Spinal cord (tissue), 10 donors: Measurements from ENCODE around the gene FXYD1. TPM values are rescaled to one million over a fixed set of nuclear protein-coding genes. Genes with fewer than 3 reads are reported as not detected.
"Not testable (repeated sequence)": the region's sequence is repeated elsewhere in the genome, so short reads cannot be mapped to it uniquely, and the experiment has no call there.

ENCODE experiments used
- DNase-seq, 6 donors: peaks; one replicate each; pipeline versions ENCODE4 v3.0.0 to v3.0.0-alpha.2; 2013 to 2015; ENCODE audit warnings: low spot score in 6 of 6, low read depth in 4 of 6
- H3K27ac ChIP-seq: one replicate; pipeline ENCODE4 v1.5.1; 2013; ENCODE audit warnings: low read depth, low read length, control low read depth
- H3K27me3 ChIP-seq: one replicate; pipeline ENCODE4 v1.6.1; 2013; ENCODE audit warnings: low read length; ENCODE audit not compliant: control insufficient read depth, insufficient read depth
- H3K36me3 ChIP-seq: one replicate; pipeline ENCODE4 v1.6.1; 2013; ENCODE audit warnings: low read length; ENCODE audit not compliant: control insufficient read depth, insufficient read depth
- H3K4me1 ChIP-seq: one replicate; pipeline ENCODE4 v1.6.1; 2013; ENCODE audit warnings: low read length; ENCODE audit not compliant: control insufficient read depth, insufficient read depth
- H3K4me3 ChIP-seq: one replicate; pipeline ENCODE4 v1.5.1; 2013; ENCODE audit warnings: low read depth, low read length, control low read depth
- H3K9me3 ChIP-seq: one replicate; pipeline ENCODE4 v1.6.1; 2013; ENCODE audit warnings: low read length; ENCODE audit not compliant: control insufficient read depth, insufficient read depth
- WGBS: methylation state at CpG from one replicate; pipeline ENCODE4 v1.1.5; 2013; ENCODE audit warnings: missing lambda C conversion rate; ENCODE audit not compliant: insufficient coverage; 5-methylcytosine and 5-hydroxymethylcytosine counted together
- polyA plus RNA-seq, 2 donors: library from polyadenylated mRNA; unstranded; fragments of 120-200 nt; gene quantifications; one replicate each; pipeline ENCODE4 v1.2.1, GENCODE V29; 2013; ENCODE audit not compliant: insufficient read length in 2 of 2
- total RNA-seq, 2 donors: library from RNA; depleted of rRNA in 1 of 2; stranded (reverse); fragments of 120-200 nt in 1 of 2; fragments of >200 nt in 1 of 2; gene quantifications; one replicate each; pipeline versions ENCODE4 v1.2.3 to v1.2.4, GENCODE V29; 2013 to 2014
- donor health status: healthy.

FXYD1 gene
- total and polyA plus RNA-seq, 4 donors, result 20.4 to 104 (median 48.1) TPM

GRCh38 chr19:35123573-35123972 is 15.1 kb upstream of the FXYD1 start:
- H3K4me1 ChIP-seq, result peaks cover 56% of the 10 kb centered on the region
- no peaks in the 10 kb centered on the region for H3K27me3 ChIP-seq
- no peak overlapping the region for H3K4me3 ChIP-seq
- no peak for DNase-seq
- no peaks in the 10 kb centered on the region for H3K9me3 ChIP-seq
- peak overlapping the region; percentile 69 for H3K27ac ChIP-seq
- WGBS, result 86% methylated on average over 4 of the region's 5 CpGs
- peaks cover 10% of the 10 kb centered on the region for H3K36me3 ChIP-seq

GRCh38 chr19:35124098-35125060 is 14.2 kb upstream of the FXYD1 start:
- peaks cover 52% of the 10 kb centered on the region for H3K4me1 ChIP-seq
- H3K27me3 ChIP-seq, result no peaks in the 10 kb centered on the region
- H3K4me3 ChIP-seq, result peak overlapping the region; percentile 70
- H3K36me3 ChIP-seq, result peaks cover 10% of the 10 kb centered on the region
- 7% methylated on average over 42 of the region's 42 CpGs for WGBS
- peak in 5 of 6 donors; percentile 84 to 98 (median 90) for DNase-seq
- no peaks in the 10 kb centered on the region for H3K9me3 ChIP-seq
- peak overlapping the region; percentile 82 for H3K27ac ChIP-seq

- WGBS, result 96% methylated on average over 18 of the region's 19 CpGs
- H3K4me1 ChIP-seq, result peaks cover 52% of the 10 kb centered on the region
- H3K27ac ChIP-seq, result peak overlapping the region; percentile 82
- no peaks in the 10 kb centered on the region for H3K27me3 ChIP-seq
- no peak for DNase-seq
- H3K4me3 ChIP-seq, result no peak overlapping the region
- H3K36me3 ChIP-seq, result peaks cover 10% of the 10 kb centered on the region
- no peaks in the 10 kb centered on the region for H3K9me3 ChIP-seq
Observed at GRCh38 chr19:35125270-35125717, 13.3 kb upstream of the FXYD1 start.

GRCh38 chr19:35125749-35126623 is 12.6 kb upstream of the FXYD1 start:
- Histone ChIP-seq H3K4me1 (peaks cover 52% of the 10 kb centered on the region), H3K27ac (no peak overlapping the region), H3K4me3 (no peak overlapping the region), H3K36me3 (peaks cover 14% of the 10 kb centered on the region), H3K9me3 (no peaks in the 10 kb centered on the region), H3K27me3 (no peaks in the 10 kb centered on the region)
- DNase-seq, result no peak
- WGBS, result 93% methylated on average over 35 of the region's 35 CpGs

GRCh38 chr19:35126624-35126959 is 12.0 kb upstream of the FXYD1 start:
- Histone ChIP-seq H3K4me3 (no peak overlapping the region), H3K36me3 (peaks cover 20% of the 10 kb centered on the region), H3K4me1 (peaks cover 52% of the 10 kb centered on the region), H3K9me3 (no peaks in the 10 kb centered on the region), H3K27ac (no peak overlapping the region), H3K27me3 (no peaks in the 10 kb centered on the region)
- DNase-seq, result no peak
- 44% methylated on average over 19 of the region's 20 CpGs for WGBS

GRCh38 chr19:35127871-35128270 is 10.8 kb upstream of the FXYD1 start:
- WGBS, result 60% methylated on average over 1 of the region's 7 CpGs
- Histone ChIP-seq H3K27ac (no peak overlapping the region), H3K36me3 (peaks cover 24% of the 10 kb centered on the region), H3K27me3 (no peaks in the 10 kb centered on the region), H3K9me3 (no peaks in the 10 kb centered on the region), H3K4me1 (peaks cover 49% of the 10 kb centered on the region), H3K4me3 (no peak overlapping the region)
- DNase-seq, result no peak

GRCh38 chr19:35128398-35129057 is 10.1 kb upstream of the FXYD1 start:
- Histone ChIP-seq H3K4me3 (no peak overlapping the region), H3K9me3 (no peaks in the 10 kb centered on the region), H3K36me3 (peaks cover 24% of the 10 kb centered on the region), H3K4me1 (peaks cover 42% of the 10 kb centered on the region), H3K27ac (no peak overlapping the region), H3K27me3 (no peaks in the 10 kb centered on the region)
- 95% methylated on average over 8 of the region's 9 CpGs for WGBS
- DNase-seq, result no peak

- peaks cover 24% of the 10 kb centered on the region for H3K36me3 ChIP-seq
- H3K27me3 ChIP-seq, H3K27ac ChIP-seq, DNase-seq, H3K9me3 ChIP-seq, H3K4me3 ChIP-seq: not testable (repeated sequence)
- peaks cover 41% of the 10 kb centered on the region for H3K4me1 ChIP-seq
- 55% methylated on average over 8 of the region's 14 CpGs for WGBS
Observed at GRCh38 chr19:35129724-35130274, 8.8 kb upstream of the FXYD1 start.
